SHP77 (cell line): Measurements from ENCODE around the gene LEMD1.

Experiments used
- DNase-seq, 2 experiments: peaks; one replicate each; lab custom pipeline; 2025; lab: John Stamatoyannopoulos, UW

The LEMD1 gene

GRCh38 chr1:205421798-205422197, at the start of gene LEMD1:
Gene LEMD1, minus strand, starts transcription at chr1:205422056. Its CDS starts 1,520 bp downstream, at chr1:205420536.
- no peak for DNase-seq

- no peak for DNase-seq
Observed at GRCh38 chr1:205470131-205470530, 48.3 kb upstream of the LEMD1 start.

- DNase-seq: no peak
Observed at GRCh38 chr1:205466595-205467220, 44.9 kb upstream of the LEMD1 start.

GRCh38 chr1:205465392-205465791, 43.5 kb upstream of the LEMD1 start:
- DNase-seq: no peak

GRCh38 chr1:205458777-205459566, 37.1 kb upstream of the LEMD1 start:
- DNase-seq: no peak

GRCh38 chr1:205456868-205457745, 35.3 kb upstream of the LEMD1 start:
- DNase-seq: peak; percentile 32 to 71

- no peak for DNase-seq
Observed at GRCh38 chr1:205456383-205456867, 34.6 kb upstream of the LEMD1 start.

- no peak for DNase-seq
Observed at GRCh38 chr1:205455581-205456382, 33.9 kb upstream of the LEMD1 start, which contains the start of gene BLACAT1. Gene BLACAT1, minus strand, starts transcription at chr1:205456045.

GRCh38 chr1:205454903-205455335, 33.1 kb upstream of the LEMD1 start:
- no peak for DNase-seq

GRCh38 chr1:205453466-205453865, 31.6 kb upstream of the LEMD1 start:
- DNase-seq: no peak

- no peak for DNase-seq
Observed at GRCh38 chr1:205452933-205453332, 31.1 kb upstream of the LEMD1 start.

- DNase-seq: no peak
Observed at GRCh38 chr1:205452364-205452763, 30.5 kb upstream of the LEMD1 start.

- DNase-seq: no peak
Observed at GRCh38 chr1:205451759-205452164, 29.9 kb upstream of the LEMD1 start.

- no peak for DNase-seq
Observed at GRCh38 chr1:205451202-205451601, 29.3 kb upstream of the LEMD1 start.

GRCh38 chr1:205450448-205450847, 28.6 kb upstream of the LEMD1 start:
- DNase-seq: no peak

- DNase-seq: no peak
Observed at GRCh38 chr1:205449750-205450443, 28.0 kb upstream of the LEMD1 start.

- no peak for DNase-seq
Observed at GRCh38 chr1:205449254-205449749, 27.4 kb upstream of the LEMD1 start.

- DNase-seq: no peak
Observed at GRCh38 chr1:205448540-205449253, 26.8 kb upstream of the LEMD1 start.

GRCh38 chr1:205447457-205448341, 25.8 kb upstream of the LEMD1 start:
- DNase-seq: no peak
